ENCODE data around the gene CHST6.

DNA sequence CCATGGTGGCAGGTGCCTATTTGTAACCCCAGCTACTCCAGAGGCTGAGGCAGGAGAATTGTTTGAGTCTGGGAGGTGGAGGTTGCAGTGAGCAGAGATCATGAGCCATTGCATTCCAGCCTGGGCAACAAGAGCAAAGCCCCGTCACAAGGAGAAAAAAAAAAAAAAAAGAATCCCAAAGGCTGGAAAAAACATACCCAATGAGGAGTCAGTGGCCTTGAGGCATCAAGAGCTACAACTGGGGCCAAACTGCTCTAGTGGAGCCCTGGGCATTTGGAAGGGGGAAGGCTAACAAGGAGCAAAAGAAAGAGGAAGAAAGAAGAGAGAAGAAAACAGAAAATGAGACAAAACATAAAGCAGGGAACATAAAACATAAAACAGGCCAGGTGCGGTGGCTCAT, 6.9 kb downstream of the CHST6 start:
- TF ChIP-seq, protein P1, sequence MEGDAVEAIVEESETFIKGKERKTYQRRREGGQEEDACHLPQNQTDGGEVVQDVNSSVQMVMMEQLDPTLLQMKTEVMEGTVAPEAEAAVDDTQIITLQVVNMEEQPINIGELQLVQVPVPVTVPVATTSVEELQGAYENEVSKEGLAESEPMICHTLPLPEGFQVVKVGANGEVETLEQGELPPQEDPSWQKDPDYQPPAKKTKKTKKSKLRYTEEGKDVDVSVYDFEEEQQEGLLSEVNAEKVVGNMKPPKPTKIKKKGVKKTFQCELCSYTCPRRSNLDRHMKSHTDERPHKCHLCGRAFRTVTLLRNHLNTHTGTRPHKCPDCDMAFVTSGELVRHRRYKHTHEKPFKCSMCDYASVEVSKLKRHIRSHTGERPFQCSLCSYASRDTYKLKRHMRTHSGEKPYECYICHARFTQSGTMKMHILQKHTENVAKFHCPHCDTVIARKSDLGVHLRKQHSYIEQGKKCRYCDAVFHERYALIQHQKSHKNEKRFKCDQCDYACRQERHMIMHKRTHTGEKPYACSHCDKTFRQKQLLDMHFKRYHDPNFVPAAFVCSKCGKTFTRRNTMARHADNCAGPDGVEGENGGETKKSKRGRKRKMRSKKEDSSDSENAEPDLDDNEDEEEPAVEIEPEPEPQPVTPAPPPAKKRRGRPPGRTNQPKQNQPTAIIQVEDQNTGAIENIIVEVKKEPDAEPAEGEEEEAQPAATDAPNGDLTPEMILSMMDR (IDR thresholded peaks at IDR 0.05) = no peak
- no peak for TF ChIP-seq POLR2A (IDR thresholded peaks at IDR 0.05)
